ENCODE data around the gene WEE1. TPM values are rescaled to one million over a fixed set of nuclear protein-coding genes. Genes with fewer than 3 reads are reported as not detected.
A peak's percentile ranks its signal among the peaks of the same experiment; 100 is the strongest.

WEE1 gene
- total and polyA plus RNA-seq, 10 of the 15 experiments (the other 5 are each of a cell fraction or from before 2014, with no cell fraction given), result 13.8 to 69.5 (median 45.4) TPM

DNA sequence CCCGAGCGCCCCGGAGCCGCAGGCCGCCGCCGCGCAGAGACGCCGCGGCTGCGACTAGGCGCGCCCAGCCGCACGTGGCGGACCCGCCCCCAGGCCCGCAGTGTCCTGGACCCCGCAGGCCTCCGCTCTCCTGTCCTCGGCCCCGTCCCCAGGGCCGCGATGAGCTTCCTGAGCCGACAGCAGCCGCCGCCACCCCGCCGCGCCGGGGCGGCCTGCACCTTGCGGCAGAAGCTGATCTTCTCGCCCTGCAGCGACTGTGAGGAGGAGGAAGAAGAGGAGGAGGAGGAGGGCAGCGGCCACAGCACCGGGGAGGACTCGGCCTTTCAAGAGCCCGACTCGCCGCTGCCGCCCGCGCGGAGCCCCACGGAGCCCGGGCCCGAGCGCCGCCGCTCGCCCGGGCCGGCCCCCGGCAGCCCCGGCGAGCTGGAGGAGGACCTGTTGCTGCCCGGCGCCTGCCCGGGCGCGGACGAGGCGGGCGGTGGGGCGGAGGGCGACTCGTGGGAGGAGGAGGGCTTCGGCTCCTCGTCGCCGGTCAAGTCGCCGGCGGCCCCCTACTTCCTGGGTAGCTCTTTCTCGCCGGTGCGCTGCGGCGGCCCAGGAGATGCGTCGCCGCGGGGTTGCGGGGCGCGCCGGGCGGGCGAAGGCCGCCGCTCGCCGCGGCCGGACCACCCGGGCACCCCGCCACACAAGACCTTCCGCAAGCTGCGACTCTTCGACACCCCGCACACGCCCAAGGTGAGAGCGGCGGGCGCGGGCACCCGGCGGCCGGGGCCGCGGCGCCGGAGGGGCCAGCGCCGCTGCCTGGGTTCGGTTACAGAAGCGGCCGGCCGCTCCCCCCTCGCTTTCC lies 528 bp downstream of the WEE1 start (continued):
- TF ChIP-seq KLF5 (IDR thresholded peaks at IDR 0.05; ENCODE audit: partially characterized antibody) (peak; percentile 9), HDAC2 (IDR thresholded peaks at IDR 0.05) (no peak), EZH2 (IDR thresholded peaks at IDR 0.05; ENCODE audit: borderline replicate concordance, control insufficient read depth, low read depth, low read length) (no peak), NR2C2 (IDR thresholded peaks at IDR 0.05; ENCODE audit: borderline replicate concordance, control insufficient read depth, insufficient read length, low read depth) (no peak), POLR2AphosphoS5 (IDR thresholded peaks at IDR 0.05; ENCODE audit: low read length) (no peak), MYB (IDR thresholded peaks at IDR 0.05; ENCODE audit: borderline replicate concordance, low read depth, low read length) (no peak), ZBED1 (IDR thresholded peaks at IDR 0.05; ENCODE audit: borderline replicate concordance) (no peak), SIN3A (IDR thresholded peaks at IDR 0.05; ENCODE audit: low read depth, low read length) (no peak; the same call in 1 of the 2 replicates), IKZF1 (conservative IDR thresholded peaks at IDR 0.05) (peak; percentile 23), MTA3 (IDR thresholded peaks at IDR 0.05; ENCODE audit: borderline replicate concordance, low read length) (no peak), SP1 (IDR thresholded peaks at IDR 0.05; ENCODE audit: low read depth, low read length) (no peak), SRF (IDR thresholded peaks at IDR 0.05; ENCODE audit: low read depth in 2 of 2, low read length in 2 of 2) (no peak), SIX5 (IDR thresholded peaks at IDR 0.05; ENCODE audit: low read depth, low read length, severe bottlenecking) (no peak), LARP7 (IDR thresholded peaks at IDR 0.05) (peak; percentile 79), FOS (IDR thresholded peaks at IDR 0.05; ENCODE audit: borderline replicate concordance, extremely low read depth, insufficient read length) (no peak), BMI1 (IDR thresholded peaks at IDR 0.05; ENCODE audit: borderline replicate concordance) (no peak), STAT1 (conservative IDR thresholded peaks at IDR 0.05) (no peak), RB1 (IDR thresholded peaks at IDR 0.05; ENCODE audit: borderline replicate concordance) (no peak), RAD21 (IDR thresholded peaks at IDR 0.05; ENCODE audit: insufficient read depth, low read depth, low read length) (no peak), PAX8 (IDR thresholded peaks at IDR 0.05) (no peak)
- TF ChIP-seq, protein P1, sequence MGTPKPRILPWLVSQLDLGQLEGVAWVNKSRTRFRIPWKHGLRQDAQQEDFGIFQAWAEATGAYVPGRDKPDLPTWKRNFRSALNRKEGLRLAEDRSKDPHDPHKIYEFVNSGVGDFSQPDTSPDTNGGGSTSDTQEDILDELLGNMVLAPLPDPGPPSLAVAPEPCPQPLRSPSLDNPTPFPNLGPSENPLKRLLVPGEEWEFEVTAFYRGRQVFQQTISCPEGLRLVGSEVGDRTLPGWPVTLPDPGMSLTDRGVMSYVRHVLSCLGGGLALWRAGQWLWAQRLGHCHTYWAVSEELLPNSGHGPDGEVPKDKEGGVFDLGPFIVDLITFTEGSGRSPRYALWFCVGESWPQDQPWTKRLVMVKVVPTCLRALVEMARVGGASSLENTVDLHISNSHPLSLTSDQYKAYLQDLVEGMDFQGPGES (IDR thresholded peaks at IDR 0.05), result no peak
- TF ChIP-seq, protein P2, sequence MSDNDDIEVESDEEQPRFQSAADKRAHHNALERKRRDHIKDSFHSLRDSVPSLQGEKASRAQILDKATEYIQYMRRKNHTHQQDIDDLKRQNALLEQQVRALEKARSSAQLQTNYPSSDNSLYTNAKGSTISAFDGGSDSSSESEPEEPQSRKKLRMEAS (IDR thresholded peaks at IDR 0.05; ENCODE audit: low read depth, low read length), result peak; percentile 62; the same call in 1 of the 2 replicates
- TF ChIP-seq, protein P3, sequence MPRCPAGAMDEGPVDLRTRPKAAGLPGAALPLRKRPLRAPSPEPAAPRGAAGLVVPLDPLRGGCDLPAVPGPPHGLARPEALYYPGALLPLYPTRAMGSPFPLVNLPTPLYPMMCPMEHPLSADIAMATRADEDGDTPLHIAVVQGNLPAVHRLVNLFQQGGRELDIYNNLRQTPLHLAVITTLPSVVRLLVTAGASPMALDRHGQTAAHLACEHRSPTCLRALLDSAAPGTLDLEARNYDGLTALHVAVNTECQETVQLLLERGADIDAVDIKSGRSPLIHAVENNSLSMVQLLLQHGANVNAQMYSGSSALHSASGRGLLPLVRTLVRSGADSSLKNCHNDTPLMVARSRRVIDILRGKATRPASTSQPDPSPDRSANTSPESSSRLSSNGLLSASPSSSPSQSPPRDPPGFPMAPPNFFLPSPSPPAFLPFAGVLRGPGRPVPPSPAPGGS (IDR thresholded peaks at IDR 0.05; ENCODE audit: borderline replicate concordance, insufficient read depth, low read depth, low read length, poor library complexity, severe bottlenecking), result no peak
- TF ChIP-seq, protein P4, sequence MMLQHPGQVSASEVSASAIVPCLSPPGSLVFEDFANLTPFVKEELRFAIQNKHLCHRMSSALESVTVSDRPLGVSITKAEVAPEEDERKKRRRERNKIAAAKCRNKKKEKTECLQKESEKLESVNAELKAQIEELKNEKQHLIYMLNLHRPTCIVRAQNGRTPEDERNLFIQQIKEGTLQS (IDR thresholded peaks at IDR 0.05; ENCODE audit: borderline replicate concordance, extremely low read depth, low read depth, low read length), result no peak
- TF ChIP-seq, protein P5, sequence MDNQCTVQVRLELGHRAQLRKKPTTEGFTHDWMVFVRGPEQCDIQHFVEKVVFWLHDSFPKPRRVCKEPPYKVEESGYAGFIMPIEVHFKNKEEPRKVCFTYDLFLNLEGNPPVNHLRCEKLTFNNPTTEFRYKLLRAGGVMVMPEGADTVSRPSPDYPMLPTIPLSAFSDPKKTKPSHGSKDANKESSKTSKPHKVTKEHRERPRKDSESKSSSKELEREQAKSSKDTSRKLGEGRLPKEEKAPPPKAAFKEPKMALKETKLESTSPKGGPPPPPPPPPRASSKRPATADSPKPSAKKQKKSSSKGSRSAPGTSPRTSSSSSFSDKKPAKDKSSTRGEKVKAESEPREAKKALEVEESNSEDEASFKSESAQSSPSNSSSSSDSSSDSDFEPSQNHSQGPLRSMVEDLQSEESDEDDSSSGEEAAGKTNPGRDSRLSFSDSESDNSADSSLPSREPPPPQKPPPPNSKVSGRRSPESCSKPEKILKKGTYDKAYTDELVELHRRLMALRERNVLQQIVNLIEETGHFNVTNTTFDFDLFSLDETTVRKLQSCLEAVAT (IDR thresholded peaks at IDR 0.05), result no peak

Data from GM12878 (cell line).